DMS79 treated with DMSO at 0.1 percent for 48 hours (cell line): Measurements from ENCODE around the gene ZNF333.

Experiments used
- DNase-seq: peaks from one replicate; lab custom pipeline; 2025; lab: John Stamatoyannopoulos, UW

The ZNF333 gene

DNA sequence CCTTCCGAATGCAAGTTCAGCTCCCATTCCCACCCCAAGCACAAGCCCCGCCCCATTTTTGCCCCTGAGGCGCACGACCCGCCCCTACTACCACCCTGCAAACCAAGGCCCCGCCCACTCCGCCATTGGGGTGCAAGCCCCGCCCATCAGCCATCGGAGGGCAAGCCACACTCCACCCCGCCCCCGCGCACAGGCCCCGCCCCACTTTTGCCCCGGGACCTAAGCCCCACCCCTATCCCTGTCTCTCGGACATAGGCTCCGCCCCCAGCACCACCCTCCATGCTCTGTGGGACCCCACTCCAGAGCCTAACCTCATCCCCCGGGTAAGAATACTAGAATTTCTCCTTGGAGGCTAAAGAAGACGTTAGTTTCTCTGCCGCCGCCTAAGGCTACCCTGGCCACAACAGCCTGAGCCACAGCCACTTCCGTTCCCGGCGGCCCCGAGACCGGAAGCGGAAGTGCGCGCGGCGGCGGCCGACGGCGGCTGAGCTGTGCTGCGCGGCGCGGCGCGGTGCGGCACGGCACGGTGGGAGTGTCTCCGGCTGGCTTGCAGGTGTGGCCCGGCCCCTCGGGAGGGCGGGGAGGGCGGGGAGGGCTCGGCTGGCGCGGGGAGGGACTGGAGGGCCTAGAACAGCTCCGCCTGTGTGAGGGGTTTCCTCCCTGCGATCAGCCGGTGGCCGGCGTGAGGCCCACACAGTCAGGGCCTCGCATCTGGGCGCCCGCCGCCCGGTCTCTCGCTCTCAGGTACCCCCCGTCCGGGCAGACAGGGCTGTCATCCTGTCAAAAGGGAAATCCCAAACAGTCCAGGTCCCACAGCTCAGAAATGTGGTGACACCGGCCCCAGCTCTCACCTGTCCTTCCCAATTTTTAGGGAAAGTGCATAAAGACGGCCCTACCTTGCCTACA is at the start of gene ZNF333:
Gene ZNF333 (plus strand): TSS at position 451 of the 906 bp plus-strand sequence. CDS start 3,444 bp downstream, outside the sequence.
- peak; percentile 93 for DNase-seq

GRCh38 chr19:14648506-14648905 is 41.3 kb upstream of the ZNF333 start:
- DNase-seq = no peak

- no peak for DNase-seq
These were observed 40.8 kb upstream of the ZNF333 start for GRCh38 chr19:14649020-14649419.

GRCh38 chr19:14650161-14650560 is 39.7 kb upstream of the ZNF333 start:
- DNase-seq = no peak

GRCh38 chr19:14654786-14655560 is 34.9 kb upstream of the ZNF333 start:
- DNase-seq = no peak

DNA sequence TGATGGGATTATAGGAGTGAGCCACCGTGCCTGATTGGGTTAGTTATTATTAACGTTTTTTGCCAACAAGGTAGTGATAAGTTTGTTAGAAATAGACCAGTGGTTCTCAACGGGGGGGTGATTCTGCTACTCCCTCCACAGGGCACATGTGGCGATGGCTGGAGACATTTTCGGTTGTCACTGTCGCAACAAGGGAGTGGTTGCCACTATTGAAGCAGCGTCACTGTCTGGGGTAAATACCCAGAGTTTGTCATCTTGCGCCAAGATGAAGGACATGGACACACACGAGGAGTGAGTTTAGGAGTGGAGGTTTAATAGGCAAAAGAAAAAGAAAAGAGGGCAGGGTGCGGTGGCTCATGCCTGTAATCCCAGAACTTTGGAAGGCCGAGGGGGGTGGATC is 34.1 kb upstream of the ZNF333 start:
- DNase-seq = no peak

DNA sequence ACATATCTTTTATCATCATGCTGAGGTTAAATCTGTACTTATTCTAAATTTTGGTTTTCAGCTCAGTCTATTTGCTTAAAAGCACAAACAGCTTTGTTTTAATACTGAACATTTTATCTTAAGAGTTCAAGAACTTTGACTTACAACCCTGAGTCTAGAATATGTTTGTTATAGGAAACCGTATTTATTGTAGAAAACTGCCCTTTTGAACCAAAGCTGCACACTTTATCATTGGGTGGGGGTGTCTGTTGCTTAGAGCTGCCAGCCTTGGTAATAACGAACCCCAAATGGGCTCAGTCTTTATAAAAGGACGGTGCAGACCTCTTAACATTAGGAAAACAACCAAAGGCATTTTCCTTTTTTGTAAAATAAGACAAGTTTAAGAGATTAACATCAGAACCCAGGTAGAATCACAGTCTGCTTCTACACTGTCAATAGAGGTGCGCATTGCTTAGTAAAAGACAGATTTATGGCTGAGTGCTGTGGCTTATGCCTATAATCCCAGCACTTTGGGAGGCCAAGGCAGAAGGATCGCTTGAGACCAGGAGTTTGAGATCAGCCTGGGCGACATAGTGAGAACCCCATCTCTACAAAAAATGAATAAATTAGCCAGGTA is 29.9 kb upstream of the ZNF333 start:
- DNase-seq = no peak

DNA sequence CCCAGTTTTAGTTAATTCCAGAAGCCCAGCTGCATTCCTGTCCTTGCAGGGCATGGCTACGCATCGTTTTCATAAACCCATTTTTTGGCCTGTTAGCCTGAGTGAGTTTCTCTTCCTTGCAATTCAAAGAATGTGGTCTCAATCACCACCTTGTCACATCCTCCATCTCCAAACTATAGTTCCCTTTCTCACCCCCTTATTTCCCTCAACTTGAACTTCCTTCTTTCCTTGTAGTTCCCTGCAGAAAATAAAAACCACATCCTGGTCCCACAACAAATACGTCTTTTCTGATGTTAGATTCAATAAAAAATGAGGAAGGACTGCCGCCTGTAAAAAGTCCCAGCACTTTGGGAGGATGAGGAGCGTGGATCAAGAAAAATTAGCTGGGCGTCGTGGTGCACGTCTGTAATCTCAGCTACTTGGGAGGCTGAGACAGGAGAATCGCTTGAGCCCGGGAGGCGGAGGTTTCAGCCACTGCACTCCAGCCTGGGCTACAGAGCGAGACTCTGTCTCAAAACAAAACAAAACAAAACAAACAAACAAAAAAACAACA is 28.4 kb upstream of the ZNF333 start:
- no peak for DNase-seq

DNA sequence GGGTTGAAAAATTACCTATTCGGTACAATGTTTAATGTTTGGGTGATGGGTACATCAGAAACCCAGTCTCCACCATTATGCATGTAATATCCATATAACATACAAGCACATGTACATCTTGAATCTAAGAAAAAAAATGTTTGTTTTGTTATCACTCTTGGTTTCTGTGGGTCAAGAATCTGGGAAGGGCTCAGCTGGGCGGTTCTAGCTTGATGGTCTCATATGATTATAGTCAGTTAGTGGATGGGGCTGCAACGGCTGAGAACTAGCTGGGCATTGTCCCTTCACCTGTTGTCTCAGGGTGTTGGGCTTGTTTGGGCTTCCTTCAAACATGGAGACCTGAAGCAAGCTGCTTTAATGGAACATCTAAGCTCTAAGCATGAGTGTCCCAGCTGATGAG is 19.9 kb upstream of the ZNF333 start:
- DNase-seq = no peak

DNA sequence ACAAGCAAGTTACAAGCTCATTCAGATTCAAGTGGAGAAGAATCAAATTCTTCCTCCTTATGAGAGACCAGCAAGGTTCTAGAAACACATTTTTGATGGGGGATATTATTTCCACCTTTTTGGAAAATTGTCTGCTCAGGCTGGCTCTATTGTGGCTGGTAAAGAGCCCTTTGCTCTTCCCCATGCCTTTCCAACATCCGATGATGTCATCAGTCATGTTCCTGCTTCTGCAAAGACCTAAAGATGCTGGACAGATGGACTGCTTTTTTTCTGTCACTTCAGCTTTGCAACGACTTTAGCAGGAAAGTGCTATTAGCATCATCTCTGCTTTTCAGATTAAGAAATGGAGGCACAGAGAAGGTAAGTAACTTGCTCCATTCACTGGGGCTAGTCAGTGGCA is 19.4 kb upstream of the ZNF333 start:
- no peak for DNase-seq

DNA sequence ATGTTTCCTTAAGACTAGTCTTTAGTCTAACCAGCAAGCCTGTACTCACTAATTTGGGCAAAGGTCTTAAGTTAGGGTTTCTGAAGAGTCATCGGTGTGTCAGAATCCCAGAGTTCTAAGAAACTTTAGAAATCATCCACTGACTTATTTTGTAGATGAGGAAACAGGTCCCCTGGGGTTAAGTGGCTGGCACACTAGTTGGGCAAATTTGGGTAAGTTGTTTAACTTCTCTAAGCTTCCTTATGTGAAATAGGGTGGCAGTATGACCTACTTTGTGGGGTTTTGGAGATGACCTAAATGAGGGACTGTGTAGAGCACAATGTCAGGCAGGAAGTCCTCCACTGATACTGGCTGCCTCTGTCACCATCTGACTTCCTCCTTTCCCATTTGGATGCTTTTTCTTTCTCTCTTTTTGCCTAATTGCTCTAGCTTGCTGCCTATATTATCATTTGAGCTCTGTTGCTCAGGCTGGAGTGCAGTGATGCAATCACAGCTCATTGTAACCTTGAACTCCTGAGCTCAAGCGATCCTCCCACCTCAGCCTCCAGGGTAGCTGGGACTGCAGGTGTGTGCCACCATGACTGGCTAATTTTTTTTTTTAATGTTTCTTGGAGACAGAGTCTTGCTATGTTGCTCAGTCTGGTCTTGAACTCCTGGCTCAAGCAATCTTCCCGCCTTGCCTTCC is 17.5 kb upstream of the ZNF333 start:
- DNase-seq = no peak

- DNase-seq = no peak
These were observed 16.8 kb upstream of the ZNF333 start for GRCh38 chr19:14673088-14673487.

DNA sequence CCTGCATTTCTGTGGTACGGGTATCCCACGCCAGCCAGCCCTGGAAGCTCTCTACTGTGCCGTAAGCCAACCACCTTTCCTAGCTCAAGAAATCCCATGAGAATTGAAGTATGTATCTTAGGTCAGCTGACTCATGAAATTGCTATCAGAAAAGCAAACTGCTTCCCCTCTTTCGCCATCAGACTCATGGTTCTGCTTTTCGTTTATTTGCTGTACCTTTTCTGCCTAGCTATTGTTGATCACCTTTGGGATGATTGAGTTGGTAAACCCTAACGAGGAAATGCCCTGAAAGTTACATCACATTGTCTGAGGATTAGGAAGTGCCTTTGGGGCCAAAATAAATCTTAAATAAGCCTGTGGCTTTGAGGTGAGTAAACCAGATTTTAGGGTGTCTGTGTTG is 15.1 kb upstream of the ZNF333 start, which contains the start of gene ADGRE3:
Gene ADGRE3 (minus strand): TSS at position 81 of the 400 bp plus-strand sequence. CDS start 74 bp downstream, at position 7.
- DNase-seq = no peak

GRCh38 chr19:14676762-14677161 is 13.1 kb upstream of the ZNF333 start:
- DNase-seq = no peak

- DNase-seq = no peak
These were observed 12.4 kb upstream of the ZNF333 start for GRCh38 chr19:14677464-14677863.

- no peak for DNase-seq
These were observed 11.6 kb upstream of the ZNF333 start for GRCh38 chr19:14678199-14678598.

DNA sequence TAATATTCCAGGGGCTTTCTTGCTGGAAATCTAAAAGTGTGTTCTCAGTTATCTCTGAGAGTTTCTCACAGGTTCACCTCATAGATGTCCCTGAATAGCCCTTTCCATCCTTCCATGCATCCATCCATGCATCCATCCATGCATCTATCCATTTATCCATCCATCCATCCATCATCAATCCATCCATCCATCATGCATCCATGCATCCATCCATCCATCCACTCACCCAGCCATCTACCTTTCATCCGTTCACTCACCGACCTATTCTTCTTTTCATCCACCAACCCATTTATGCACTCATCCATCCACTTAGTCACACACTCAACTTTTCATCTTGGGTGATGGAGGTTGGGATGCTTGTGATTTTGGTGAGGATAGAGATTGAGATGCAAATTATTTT is 7.8 kb upstream of the ZNF333 start:
- no peak for DNase-seq

GRCh38 chr19:14683439-14683838 is 6.4 kb upstream of the ZNF333 start:
- DNase-seq = no peak

DNA sequence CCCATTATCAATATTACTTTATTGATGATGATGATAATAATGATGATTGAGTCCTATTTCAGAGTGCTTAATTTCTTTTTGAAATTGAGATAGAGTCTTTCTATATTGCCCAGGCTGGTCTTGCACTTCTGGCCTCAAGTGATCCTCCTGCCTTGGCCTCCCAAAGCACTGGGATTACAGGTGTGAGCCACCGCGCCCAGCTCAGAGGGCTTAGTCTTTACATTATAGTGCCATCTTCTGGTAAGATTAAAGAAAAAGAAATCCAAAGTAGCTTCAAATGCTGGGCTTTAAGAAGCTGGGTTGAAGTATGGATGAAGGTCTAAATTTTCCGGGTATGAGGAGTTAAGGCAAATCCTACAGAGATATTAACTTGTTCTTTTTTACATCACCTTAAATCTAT is 3.4 kb upstream of the ZNF333 start:
- peak; percentile 3 for DNase-seq

- DNase-seq = no peak
These were observed 4.9 kb downstream of the ZNF333 start for GRCh38 chr19:14694641-14695266.

GRCh38 chr19:14695471-14695870 is 5.6 kb downstream of the ZNF333 start:
- no peak for DNase-seq
